GM23338 (cell line): ENCODE results near the gene CARMIL1. TPM values are rescaled to one million over a fixed set of nuclear protein-coding genes. Genes with fewer than 3 reads are reported as not detected.

Source experiments
- ATAC-seq: fragments of 200-7000 bp; cut with Tn5 transposase; 3 replicates; pipeline ENCODE4 v1.9.1; 2020
- DNase-seq: peaks from one replicate; pipeline ENCODE4 v3.0.0-alpha.2; 2015; ENCODE audit warnings: low spot score
- H2AFZ ChIP-seq: fragments of 200-600 bp; sonication (generic); 2 replicates; pipeline ENCODE4 v1.8.0; 2016; ENCODE audit warnings: antibody characterized with exemption, mild to moderate bottlenecking, moderate library complexity
- H3F3A ChIP-seq: fragments of 200-600 bp; sonication (generic); replicated peaks from 2 replicates; pipeline ENCODE4 v1.8.0; 2017; ENCODE audit warnings: antibody characterized with exemption, mixed run types, low read depth
- H3K27ac ChIP-seq: fragments of 200-600 bp; sonication (generic); 2 replicates; pipeline ENCODE4 v1.6.1; 2016; ENCODE audit warnings: low read depth
- H3K27me3 ChIP-seq: fragments of 200-600 bp; sonication (generic); 2 replicates; pipeline ENCODE4 v1.8.0; 2016; ENCODE audit warnings: mild to moderate bottlenecking, mixed run types, moderate library complexity; ENCODE audit not compliant: insufficient read depth
- H3K36me3 ChIP-seq: fragments of 200-600 bp; sonication (generic); 2 replicates; pipeline ENCODE4 v1.8.0; 2016; ENCODE audit warnings: mild to moderate bottlenecking; ENCODE audit not compliant: insufficient read depth
- H3K4me1 ChIP-seq: fragments of 200-600 bp; sonication (generic); 2 replicates; pipeline ENCODE4 v1.8.0; 2016; ENCODE audit warnings: mild to moderate bottlenecking, moderate library complexity; ENCODE audit not compliant: insufficient read depth
- H3K4me2 ChIP-seq: fragments of 200-600 bp; sonication (generic); 2 replicates; pipeline ENCODE4 v1.7.1; 2017; ENCODE audit warnings: mixed run types
- H3K4me3 ChIP-seq: fragments of 200-600 bp; sonication (generic); 2 replicates; pipeline ENCODE4 v1.6.1; 2016; ENCODE audit warnings: mixed run types
- H3K79me2 ChIP-seq: fragments of 200-600 bp; sonication (generic); replicated peaks from 2 replicates; pipeline ENCODE4 v1.8.0; 2017; ENCODE audit warnings: mild to moderate bottlenecking; ENCODE audit not compliant: insufficient read depth
- H3K9me2 ChIP-seq: fragments of 200-600 bp; sonication (generic); 2 replicates; pipeline ENCODE4 v1.8.0; 2017; ENCODE audit not compliant: insufficient read depth
- H4K20me1 ChIP-seq: fragments of 200-600 bp; sonication (generic); replicated peaks from 2 replicates; pipeline ENCODE4 v1.8.0; 2017; ENCODE audit warnings: mild to moderate bottlenecking; ENCODE audit not compliant: insufficient read depth
- H3K27ac Mint-ChIP-seq: 2 replicates; pipeline ENCODE4 v1.8.0; 2020; ENCODE audit warnings: inconsistent platforms, mild to moderate bottlenecking, moderate library complexity, mixed read lengths
- H3K27me3 Mint-ChIP-seq: 3 replicates; pipeline ENCODE4 v1.8.0; 2022; ENCODE audit warnings: low read depth, mild to moderate bottlenecking, moderate library complexity, mixed read lengths, inconsistent platforms; ENCODE audit not compliant: insufficient read depth, poor library complexity
- H3K36me3 Mint-ChIP-seq: 3 replicates; pipeline ENCODE4 v1.8.0; 2021; ENCODE audit warnings: low read depth, mild to moderate bottlenecking, inconsistent platforms, moderate library complexity, mixed read lengths
- H3K4me1 Mint-ChIP-seq: 3 replicates; pipeline ENCODE4 v1.8.0; 2020; ENCODE audit warnings: mild to moderate bottlenecking, inconsistent platforms, mixed read lengths
- H3K4me3 Mint-ChIP-seq: 3 replicates; pipeline ENCODE4 v1.8.0; 2021; ENCODE audit warnings: moderate library complexity, mild to moderate bottlenecking, inconsistent platforms, mixed read lengths
- H3K9me3 Mint-ChIP-seq: 3 replicates; pipeline ENCODE4 v1.8.0; 2020; ENCODE audit warnings: moderate library complexity, mild to moderate bottlenecking, inconsistent platforms, mixed read lengths
- CREB1 ChIP-seq: fragments of 250-450 bp; sonication (Bioruptor Pico); IDR thresholded peaks from 2 replicates; pipeline ENCODE4 v1.5.0; 2020; ENCODE audit warnings: low read depth, mild to moderate bottlenecking, moderate library complexity
- EZH2 ChIP-seq: fragments of 200-600 bp; sonication (generic); IDR thresholded peaks from one replicate; pipeline ENCODE4 v1.8.0; 2017; ENCODE audit warnings: antibody characterized with exemption, mild to moderate bottlenecking, low read depth; ENCODE audit not compliant: unreplicated experiment
- EZH2phosphoT487 ChIP-seq: fragments of 200-600 bp; sonication (generic); IDR thresholded peaks from one replicate; pipeline ENCODE4 v1.8.1; 2018; ENCODE audit warnings: antibody characterized with exemption; ENCODE audit not compliant: unreplicated experiment
- JUNB ChIP-seq: IDR thresholded peaks from one replicate; pipeline ENCODE4 v1.6.1; 2016; ENCODE audit warnings: antibody characterized with exemption; ENCODE audit not compliant: unreplicated experiment
- ZNF114 ChIP-seq: fragments of 250-450 bp; sonication (Bioruptor Pico); IDR thresholded peaks from 2 replicates; pipeline ENCODE4 v1.5.0; 2020; ENCODE audit warnings: mild to moderate bottlenecking, moderate library complexity
- ZNF331 ChIP-seq: fragments of 250-450 bp; sonication (Bioruptor Pico); IDR thresholded peaks from 2 replicates; pipeline ENCODE4 v1.5.0; 2020; ENCODE audit warnings: low read depth, mild to moderate bottlenecking, moderate library complexity
- polyA plus RNA-seq: library from polyadenylated mRNA; unstranded; fragments of >200 nt; fragmentation: Nextera tagmentation; extraction: Ambion mirVana; gene quantifications from 2 replicates; pipeline ENCODE4 v1.2.1, GENCODE V29; 2016
- total RNA-seq: library from RNA; depleted of rRNA; stranded (reverse); fragments of >200 nt; shearing (Covaris generic); gene quantifications from 2 replicates; pipeline ENCODE4 v1.2.3, GENCODE V29; 2014
- TF ChIP-seq, protein P1 (sequence below), 2 experiments: fragments of 200-600 bp in 1 of 2; sonication (generic) in 1 of 2; conservative IDR thresholded peaks; 2 replicates each; pipeline versions ENCODE4 v1.5.1 to v1.6.1; 2016 to 2017; ENCODE audit warnings: antibody characterized with exemption in 2 of 2, low read depth in 2 of 2, mild to moderate bottlenecking in 2 of 2, moderate library complexity in 1 of 2
- TF ChIP-seq, protein P2 (sequence below): IDR thresholded peaks from one replicate; pipeline ENCODE4 v1.6.1; 2018; ENCODE audit warnings: antibody characterized with exemption; ENCODE audit not compliant: unreplicated experiment
- TF ChIP-seq, protein P3 (sequence below): fragments of 250-450 bp; sonication (Bioruptor Pico); IDR thresholded peaks from 2 replicates; pipeline ENCODE4 v1.5.0; 2020; ENCODE audit warnings: mild to moderate bottlenecking, moderate library complexity

CARMIL1 gene
- total and polyA plus RNA-seq, 2 experiments from 2014 or later: 43.2 to 66.9 TPM

DNA sequence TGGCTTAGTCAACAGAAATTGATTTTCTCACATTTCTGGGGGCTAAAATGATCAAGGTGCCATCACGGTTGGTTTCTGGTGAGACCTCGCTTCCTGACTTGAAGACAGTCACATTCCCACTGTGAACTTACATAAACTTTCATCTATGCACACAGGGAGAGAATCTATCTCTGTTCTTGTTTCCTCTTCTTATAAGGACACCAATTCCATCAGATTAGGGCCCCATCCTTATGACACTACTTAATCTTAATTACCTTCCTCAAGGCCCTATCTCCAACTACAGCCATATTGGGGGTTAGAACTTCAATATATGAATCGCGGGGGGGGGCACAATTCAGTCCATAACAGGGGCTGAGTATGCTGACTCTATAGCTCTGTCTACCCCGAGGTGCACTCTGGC lies 362.2 kb downstream of the CARMIL1 start:
- Mint-ChIP-seq H3K36me3 (no peaks in the 10 kb centered on the region), H3K4me1 (peaks cover 3% of the 10 kb centered on the region; the same call in 2 of the 3 replicates), H3K9me3 (no peaks in the 10 kb centered on the region), H3K27ac (no peak overlapping the region), H3K27me3 (no peaks in the 10 kb centered on the region), H3K4me3 (no peak overlapping the region)
- Histone ChIP-seq H3K79me2 (no peaks in the 10 kb centered on the region), H3K9me2 (no peaks in the 10 kb centered on the region), H3K4me2 (no peak overlapping the region), H3K36me3 (no peaks in the 10 kb centered on the region), H2AFZ (no peak overlapping the region), H3K4me1 (no peaks in the 10 kb centered on the region), H3K4me3 (no peak overlapping the region), H3K27ac (no peak overlapping the region), H3K27me3 (no peaks in the 10 kb centered on the region), H3F3A (no peaks in the 10 kb centered on the region), H4K20me1 (no peaks in the 10 kb centered on the region)
- ATAC-seq: no peak
- DNase-seq: no peak
- TF ChIP-seq, protein P1, sequence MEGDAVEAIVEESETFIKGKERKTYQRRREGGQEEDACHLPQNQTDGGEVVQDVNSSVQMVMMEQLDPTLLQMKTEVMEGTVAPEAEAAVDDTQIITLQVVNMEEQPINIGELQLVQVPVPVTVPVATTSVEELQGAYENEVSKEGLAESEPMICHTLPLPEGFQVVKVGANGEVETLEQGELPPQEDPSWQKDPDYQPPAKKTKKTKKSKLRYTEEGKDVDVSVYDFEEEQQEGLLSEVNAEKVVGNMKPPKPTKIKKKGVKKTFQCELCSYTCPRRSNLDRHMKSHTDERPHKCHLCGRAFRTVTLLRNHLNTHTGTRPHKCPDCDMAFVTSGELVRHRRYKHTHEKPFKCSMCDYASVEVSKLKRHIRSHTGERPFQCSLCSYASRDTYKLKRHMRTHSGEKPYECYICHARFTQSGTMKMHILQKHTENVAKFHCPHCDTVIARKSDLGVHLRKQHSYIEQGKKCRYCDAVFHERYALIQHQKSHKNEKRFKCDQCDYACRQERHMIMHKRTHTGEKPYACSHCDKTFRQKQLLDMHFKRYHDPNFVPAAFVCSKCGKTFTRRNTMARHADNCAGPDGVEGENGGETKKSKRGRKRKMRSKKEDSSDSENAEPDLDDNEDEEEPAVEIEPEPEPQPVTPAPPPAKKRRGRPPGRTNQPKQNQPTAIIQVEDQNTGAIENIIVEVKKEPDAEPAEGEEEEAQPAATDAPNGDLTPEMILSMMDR (conservative IDR thresholded peaks at IDR 0.05; ENCODE audit: low read depth in 2 of 2): no peak
- TF ChIP-seq EZH2phosphoT487 (no peak), ZNF114 (CRISPR knock-in tag) (no peak), CREB1 (CRISPR knock-in tag) (no peak), JUNB (no peak), EZH2 (no peak), ZNF331 (CRISPR knock-in tag) (no peak)
- TF ChIP-seq, protein P2, sequence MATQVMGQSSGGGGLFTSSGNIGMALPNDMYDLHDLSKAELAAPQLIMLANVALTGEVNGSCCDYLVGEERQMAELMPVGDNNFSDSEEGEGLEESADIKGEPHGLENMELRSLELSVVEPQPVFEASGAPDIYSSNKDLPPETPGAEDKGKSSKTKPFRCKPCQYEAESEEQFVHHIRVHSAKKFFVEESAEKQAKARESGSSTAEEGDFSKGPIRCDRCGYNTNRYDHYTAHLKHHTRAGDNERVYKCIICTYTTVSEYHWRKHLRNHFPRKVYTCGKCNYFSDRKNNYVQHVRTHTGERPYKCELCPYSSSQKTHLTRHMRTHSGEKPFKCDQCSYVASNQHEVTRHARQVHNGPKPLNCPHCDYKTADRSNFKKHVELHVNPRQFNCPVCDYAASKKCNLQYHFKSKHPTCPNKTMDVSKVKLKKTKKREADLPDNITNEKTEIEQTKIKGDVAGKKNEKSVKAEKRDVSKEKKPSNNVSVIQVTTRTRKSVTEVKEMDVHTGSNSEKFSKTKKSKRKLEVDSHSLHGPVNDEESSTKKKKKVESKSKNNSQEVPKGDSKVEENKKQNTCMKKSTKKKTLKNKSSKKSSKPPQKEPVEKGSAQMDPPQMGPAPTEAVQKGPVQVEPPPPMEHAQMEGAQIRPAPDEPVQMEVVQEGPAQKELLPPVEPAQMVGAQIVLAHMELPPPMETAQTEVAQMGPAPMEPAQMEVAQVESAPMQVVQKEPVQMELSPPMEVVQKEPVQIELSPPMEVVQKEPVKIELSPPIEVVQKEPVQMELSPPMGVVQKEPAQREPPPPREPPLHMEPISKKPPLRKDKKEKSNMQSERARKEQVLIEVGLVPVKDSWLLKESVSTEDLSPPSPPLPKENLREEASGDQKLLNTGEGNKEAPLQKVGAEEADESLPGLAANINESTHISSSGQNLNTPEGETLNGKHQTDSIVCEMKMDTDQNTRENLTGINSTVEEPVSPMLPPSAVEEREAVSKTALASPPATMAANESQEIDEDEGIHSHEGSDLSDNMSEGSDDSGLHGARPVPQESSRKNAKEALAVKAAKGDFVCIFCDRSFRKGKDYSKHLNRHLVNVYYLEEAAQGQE: no peak
- TF ChIP-seq, protein P3, sequence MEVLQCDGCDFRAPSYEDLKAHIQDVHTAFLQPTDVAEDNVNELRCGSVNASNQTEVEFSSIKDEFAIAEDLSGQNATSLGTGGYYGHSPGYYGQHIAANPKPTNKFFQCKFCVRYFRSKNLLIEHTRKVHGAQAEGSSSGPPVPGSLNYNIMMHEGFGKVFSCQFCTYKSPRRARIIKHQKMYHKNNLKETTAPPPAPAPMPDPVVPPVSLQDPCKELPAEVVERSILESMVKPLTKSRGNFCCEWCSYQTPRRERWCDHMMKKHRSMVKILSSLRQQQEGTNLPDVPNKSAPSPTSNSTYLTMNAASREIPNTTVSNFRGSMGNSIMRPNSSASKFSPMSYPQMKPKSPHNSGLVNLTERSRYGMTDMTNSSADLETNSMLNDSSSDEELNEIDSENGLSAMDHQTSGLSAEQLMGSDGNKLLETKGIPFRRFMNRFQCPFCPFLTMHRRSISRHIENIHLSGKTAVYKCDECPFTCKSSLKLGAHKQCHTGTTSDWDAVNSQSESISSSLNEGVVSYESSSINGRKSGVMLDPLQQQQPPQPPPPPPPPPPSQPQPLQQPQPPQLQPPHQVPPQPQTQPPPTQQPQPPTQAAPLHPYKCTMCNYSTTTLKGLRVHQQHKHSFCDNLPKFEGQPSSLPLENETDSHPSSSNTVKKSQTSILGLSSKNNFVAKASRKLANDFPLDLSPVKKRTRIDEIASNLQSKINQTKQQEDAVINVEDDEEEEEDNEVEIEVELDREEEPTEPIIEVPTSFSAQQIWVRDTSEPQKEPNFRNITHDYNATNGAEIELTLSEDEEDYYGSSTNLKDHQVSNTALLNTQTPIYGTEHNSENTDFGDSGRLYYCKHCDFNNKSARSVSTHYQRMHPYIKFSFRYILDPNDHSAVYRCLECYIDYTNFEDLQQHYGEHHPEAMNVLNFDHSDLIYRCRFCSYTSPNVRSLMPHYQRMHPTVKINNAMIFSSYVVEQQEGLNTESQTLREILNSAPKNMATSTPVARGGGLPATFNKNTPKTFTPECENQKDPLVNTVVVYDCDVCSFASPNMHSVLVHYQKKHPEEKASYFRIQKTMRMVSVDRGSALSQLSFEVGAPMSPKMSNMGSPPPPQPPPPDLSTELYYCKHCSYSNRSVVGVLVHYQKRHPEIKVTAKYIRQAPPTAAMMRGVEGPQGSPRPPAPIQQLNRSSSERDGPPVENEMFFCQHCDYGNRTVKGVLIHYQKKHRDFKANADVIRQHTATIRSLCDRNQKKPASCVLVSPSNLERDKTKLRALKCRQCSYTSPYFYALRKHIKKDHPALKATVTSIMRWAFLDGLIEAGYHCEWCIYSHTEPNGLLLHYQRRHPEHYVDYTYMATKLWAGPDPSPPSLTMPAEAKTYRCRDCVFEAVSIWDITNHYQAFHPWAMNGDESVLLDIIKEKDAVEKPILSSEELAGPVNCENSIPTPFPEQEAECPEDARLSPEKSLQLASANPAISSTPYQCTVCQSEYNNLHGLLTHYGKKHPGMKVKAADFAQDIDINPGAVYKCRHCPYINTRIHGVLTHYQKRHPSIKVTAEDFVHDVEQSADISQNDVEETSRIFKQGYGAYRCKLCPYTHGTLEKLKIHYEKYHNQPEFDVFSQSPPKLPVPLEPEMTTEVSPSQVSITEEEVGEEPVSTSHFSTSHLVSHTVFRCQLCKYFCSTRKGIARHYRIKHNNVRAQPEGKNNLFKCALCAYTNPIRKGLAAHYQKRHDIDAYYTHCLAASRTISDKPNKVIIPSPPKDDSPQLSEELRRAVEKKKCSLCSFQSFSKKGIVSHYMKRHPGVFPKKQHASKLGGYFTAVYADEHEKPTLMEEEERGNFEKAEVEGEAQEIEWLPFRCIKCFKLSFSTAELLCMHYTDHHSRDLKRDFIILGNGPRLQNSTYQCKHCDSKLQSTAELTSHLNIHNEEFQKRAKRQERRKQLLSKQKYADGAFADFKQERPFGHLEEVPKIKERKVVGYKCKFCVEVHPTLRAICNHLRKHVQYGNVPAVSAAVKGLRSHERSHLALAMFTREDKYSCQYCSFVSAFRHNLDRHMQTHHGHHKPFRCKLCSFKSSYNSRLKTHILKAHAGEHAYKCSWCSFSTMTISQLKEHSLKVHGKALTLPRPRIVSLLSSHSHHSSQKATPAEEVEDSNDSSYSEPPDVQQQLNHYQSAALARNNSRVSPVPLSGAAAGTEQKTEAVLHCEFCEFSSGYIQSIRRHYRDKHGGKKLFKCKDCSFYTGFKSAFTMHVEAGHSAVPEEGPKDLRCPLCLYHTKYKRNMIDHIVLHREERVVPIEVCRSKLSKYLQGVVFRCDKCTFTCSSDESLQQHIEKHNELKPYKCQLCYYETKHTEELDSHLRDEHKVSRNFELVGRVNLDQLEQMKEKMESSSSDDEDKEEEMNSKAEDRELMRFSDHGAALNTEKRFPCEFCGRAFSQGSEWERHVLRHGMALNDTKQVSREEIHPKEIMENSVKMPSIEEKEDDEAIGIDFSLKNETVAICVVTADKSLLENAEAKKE (CRISPR knock-in tag): no peak
